Stimulated activated CD8-positive, alpha-beta memory T cell treated with anti-CD3 and anti-CD28 coated beads, Interleukin-12 subunit alpha, Interleukin-12 subunit beta, amount 100 ng/mL, for 1 hour (primary cell): ENCODE measurements around the gene SPCS1.
"Not testable (repeated sequence)": the region's sequence is repeated elsewhere in the genome, so short reads cannot be mapped to it uniquely, and the experiment has no call there.

Experiments used
- DNase-seq: peaks from one replicate; pipeline ENCODE4 v3.0.0-alpha.2; 2020; ENCODE audit warnings: low read depth

SPCS1 gene

GRCh38 chr3:52694528-52695189, 11.2 kb upstream of the SPCS1 start:
- no peak for DNase-seq

DNA sequence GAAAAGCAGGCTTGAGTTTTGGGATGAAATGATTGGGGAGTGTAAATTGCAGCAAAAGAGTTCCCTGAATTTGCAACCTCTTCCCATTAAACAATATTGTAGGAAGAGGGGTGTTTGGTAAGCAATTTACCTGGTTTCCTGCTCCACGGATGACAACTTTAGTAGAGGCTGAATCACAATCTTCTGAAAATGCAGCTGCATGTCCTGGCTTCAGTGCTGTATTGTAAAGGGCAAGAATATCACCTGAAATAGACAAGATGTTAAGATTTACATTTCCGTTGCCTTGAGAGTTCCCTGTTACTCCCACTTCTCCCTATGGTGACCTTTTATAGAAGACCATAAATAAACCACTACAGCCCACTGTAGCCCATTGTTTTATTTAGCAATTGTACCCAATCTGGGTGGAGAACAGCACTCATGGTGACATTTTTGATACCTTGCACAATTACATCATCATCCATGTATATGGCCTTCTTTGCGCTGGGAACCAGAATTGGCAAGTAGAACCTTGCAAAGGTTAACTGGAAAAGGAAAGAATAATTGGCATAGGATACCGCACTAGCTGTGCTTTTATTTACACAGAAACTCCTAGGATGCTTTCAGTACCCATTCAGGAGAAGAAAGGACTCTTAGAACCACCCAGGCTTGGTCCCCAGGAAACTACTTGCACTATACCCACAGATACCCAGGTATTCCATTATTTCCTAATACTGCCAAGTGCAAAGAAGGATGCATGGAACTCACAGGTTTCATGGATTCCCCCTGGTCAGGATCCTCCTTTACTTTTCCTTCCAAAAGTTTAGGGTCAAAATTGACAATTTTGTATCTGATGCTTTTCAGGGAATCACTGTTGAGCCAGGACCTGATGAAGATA, 9.9 kb upstream of the SPCS1 start:
- no peak for DNase-seq

GRCh38 chr3:52696830-52697631, 8.9 kb upstream of the SPCS1 start:
- no peak for DNase-seq

DNA sequence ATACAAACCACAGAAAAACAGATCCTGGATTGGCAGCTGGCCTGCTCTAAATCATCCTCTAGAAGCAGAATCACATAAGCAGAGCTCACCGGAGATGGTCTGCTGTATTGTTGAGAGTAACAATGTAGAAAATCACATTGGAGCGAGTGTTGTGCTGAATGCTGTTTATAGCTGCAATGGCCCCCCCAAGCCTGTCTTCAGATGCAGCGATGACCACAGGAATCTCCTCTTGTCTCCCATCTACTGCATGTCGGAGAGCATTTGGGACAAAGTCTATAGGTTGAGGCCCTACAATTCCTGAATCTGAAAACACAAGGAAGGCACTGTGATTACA, 8.3 kb upstream of the SPCS1 start:
- no peak for DNase-seq

DNA sequence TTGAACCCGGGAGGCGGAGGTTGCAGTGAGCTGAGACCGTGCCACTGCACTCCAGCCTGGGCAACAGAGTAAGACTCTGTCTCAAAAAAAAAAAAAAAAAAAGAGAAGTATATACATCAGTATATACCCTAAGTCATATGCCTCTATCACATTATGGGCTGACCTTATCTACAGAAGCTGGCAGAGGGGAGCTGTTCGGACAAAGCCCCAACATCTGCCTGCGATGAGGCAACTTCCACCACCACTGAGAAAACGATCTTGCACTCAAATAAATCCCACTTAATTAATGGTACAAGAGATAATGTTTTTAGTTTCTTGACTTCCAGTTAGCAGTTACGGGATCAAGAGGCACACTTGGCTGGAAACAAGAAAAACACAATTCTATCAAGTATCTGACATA, 2.6 kb upstream of the SPCS1 start:
- no peak for DNase-seq

DNA sequence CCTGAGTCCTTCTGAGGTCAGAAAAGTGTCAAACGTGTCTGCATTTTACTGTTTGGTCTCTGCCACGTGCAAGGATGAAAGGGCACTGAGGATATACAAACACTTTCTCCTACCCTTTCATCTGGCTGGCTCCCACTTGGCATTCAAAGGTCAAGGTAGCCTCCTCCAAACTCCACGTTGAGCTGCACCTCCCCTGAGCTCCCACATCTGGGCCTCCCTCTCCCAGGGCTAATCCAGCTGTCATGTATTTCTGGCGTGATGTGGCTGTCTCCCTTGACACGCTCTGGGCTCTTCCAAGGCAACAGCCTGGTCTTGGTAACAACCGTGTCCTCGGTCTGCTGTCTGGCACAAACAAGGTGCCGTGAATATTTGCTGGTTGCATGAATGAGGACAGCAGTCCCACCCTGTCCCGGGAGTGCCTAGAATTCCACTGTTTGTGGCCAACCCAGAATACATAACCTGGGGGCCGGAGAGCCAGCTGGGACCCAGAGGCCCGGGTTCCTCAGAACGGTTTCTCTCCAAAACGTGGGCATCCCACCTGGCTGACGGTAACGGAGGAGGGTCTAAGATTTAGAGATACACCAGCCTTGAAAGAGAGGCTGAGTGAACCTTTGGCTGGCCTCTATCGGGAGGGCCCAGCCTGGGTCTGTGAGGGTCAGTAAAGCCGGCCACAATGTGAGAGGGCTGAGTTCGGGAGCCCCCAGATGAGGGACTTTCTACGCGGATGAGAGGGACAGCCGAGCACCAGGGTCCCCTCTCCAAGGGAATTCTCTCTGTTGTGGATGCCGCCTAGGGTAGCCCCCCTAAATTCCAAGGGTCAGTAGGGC, 1.1 kb upstream of the SPCS1 start:
- no peak for DNase-seq

DNA sequence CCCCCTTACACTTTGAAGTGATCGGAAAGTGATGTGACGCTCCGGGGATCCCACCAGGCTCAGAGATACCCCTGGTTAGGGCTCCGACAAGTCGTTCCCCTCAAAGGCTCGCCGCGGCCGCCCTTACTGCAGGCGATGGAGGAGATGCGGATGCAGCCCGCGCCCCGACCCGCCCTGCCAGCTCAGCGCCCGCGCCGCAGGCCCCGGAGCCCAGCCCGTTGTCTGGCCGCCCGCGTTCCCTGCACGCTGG, 543 bp upstream of the SPCS1 start:
- no peak for DNase-seq

GRCh38 chr3:52707585-52707984, 1.7 kb downstream of the SPCS1 start:
- DNase-seq, result no peak

- DNase-seq, result no peak
Measured at GRCh38 chr3:52710512-52710911, 4.6 kb downstream of the SPCS1 start.

- no peak for DNase-seq
Measured at GRCh38 chr3:52712291-52713212, 6.6 kb downstream of the SPCS1 start.

GRCh38 chr3:52714335-52715302, 8.7 kb downstream of the SPCS1 start:
- no peak for DNase-seq

GRCh38 chr3:52715714-52716305, 9.9 kb downstream of the SPCS1 start:
- DNase-seq, result no peak

DNA sequence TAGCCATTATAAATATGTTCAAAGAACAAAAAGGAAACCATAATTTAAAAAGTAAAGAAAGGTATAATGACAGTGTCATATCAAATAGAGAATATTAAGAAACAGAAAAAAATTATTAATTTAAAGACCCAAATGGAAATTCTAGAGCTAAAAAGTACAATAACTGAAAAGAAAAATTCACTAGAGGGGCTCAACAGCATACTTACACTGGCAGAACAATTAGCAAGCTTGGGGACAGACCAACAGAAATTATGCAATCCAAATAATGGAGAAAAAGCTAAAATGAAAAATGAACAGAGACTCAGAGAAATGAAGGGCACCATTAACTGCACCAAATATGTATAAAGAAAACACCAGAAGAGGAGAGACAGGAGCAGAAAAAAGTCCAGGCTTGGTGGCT, 13.7 kb downstream of the SPCS1 start:
- no peak for DNase-seq

- no peak for DNase-seq
Measured at GRCh38 chr3:52721002-52721729, 15.3 kb downstream of the SPCS1 start.

GRCh38 chr3:52721730-52722008, 15.8 kb downstream of the SPCS1 start:
- no peak for DNase-seq

DNA sequence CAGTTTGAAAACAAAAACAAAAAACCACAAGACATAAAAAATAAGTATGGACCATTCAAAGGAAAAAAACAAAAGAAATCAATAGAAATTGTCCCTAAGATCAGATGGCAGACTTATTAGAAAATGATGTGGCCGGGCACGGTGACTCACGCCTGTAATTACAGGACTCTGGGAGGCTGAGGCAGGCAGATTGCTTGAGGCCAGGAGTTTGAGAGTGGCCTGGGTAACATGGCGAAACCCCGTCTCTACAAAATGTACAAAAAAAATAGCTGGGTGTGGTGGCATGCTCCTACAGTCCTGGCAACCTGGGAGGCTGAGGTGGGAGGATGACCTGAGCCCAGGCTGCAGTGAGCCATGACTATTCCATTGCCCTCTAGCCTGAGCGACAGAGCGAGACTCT, 16.6 kb downstream of the SPCS1 start:
- no peak for DNase-seq

- no peak for DNase-seq
Measured at GRCh38 chr3:52723935-52724334, 18.0 kb downstream of the SPCS1 start.

DNA sequence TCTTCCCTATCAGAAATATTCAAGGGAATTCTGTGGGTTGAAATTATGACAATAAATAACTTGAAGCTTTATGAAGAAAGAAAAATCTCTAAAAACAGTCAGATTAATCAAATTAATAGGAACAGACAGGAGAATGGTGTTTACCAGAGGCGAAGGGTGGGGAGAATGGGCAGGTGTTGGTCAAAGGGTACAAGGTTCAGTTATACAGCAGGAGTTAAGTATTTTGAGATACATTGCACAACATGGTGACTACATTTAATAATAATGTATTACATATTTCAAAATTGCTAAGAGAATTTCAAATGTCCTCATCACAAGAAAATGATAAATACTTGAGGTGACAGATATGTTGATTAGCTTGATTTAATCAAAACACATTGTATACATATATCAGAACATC, 18.6 kb downstream of the SPCS1 start:
- no peak for DNase-seq

GRCh38 chr3:52728753-52729152, 22.8 kb downstream of the SPCS1 start:
- DNase-seq, result not testable (repeated sequence)
